Breast epithelium (tissue), 3 donors: ENCODE data around the gene KDM1B.

Source experiments
- POLR2A ChIP-seq: fragments of 450-650 bp; IDR thresholded peaks from one replicate; pipeline ENCODE4 v1.6.1; 2016; ENCODE audit warnings: antibody characterized with exemption, mild to moderate bottlenecking, moderate library complexity
- TF ChIP-seq, protein P1 (sequence below), 3 donors: fragments of 450-650 bp; IDR thresholded peaks; one replicate each; pipeline ENCODE4 v1.5.1; 2016 to 2017; ENCODE audit warnings: antibody characterized with exemption in 3 of 3, mild to moderate bottlenecking in 3 of 3, moderate library complexity in 3 of 3

DNA sequence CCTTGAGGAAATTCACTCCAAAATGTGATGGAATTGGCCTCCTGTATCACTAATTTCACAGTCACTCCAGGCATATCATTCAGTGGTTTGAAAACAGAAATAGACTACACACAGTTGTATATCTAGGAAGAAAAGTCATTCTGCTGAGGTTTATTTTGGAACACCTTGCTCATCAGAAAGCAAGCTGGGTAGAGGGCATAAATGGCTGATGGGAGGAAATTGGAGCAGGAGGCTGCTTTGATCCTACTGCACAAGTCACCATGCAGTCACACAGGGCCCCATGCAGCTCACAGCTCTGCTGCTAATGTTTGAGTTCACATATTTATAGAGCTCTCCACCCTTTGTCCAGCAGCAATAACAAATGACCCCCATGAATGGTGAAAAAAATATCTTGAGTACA is 45.1 kb upstream of the KDM1B start:
- TF ChIP-seq POLR2A: no peak
- TF ChIP-seq, protein P1, sequence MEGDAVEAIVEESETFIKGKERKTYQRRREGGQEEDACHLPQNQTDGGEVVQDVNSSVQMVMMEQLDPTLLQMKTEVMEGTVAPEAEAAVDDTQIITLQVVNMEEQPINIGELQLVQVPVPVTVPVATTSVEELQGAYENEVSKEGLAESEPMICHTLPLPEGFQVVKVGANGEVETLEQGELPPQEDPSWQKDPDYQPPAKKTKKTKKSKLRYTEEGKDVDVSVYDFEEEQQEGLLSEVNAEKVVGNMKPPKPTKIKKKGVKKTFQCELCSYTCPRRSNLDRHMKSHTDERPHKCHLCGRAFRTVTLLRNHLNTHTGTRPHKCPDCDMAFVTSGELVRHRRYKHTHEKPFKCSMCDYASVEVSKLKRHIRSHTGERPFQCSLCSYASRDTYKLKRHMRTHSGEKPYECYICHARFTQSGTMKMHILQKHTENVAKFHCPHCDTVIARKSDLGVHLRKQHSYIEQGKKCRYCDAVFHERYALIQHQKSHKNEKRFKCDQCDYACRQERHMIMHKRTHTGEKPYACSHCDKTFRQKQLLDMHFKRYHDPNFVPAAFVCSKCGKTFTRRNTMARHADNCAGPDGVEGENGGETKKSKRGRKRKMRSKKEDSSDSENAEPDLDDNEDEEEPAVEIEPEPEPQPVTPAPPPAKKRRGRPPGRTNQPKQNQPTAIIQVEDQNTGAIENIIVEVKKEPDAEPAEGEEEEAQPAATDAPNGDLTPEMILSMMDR (IDR thresholded peaks at IDR 0.05): no peak
